HUDEP-2 (cell line): ENCODE results near the gene CACNA2D2.
"Not testable (repeated sequence)": the region's sequence is repeated elsewhere in the genome, so short reads cannot be mapped to it uniquely, and the experiment has no call there.

Experiments
- DNase-seq, 76 experiments: peaks; one replicate each; lab custom pipeline; 2025; ENCODE audit not compliant: unreplicated experiment in 76 of 76; lab: John Stamatoyannopoulos, UW

Gene CACNA2D2

DNA sequence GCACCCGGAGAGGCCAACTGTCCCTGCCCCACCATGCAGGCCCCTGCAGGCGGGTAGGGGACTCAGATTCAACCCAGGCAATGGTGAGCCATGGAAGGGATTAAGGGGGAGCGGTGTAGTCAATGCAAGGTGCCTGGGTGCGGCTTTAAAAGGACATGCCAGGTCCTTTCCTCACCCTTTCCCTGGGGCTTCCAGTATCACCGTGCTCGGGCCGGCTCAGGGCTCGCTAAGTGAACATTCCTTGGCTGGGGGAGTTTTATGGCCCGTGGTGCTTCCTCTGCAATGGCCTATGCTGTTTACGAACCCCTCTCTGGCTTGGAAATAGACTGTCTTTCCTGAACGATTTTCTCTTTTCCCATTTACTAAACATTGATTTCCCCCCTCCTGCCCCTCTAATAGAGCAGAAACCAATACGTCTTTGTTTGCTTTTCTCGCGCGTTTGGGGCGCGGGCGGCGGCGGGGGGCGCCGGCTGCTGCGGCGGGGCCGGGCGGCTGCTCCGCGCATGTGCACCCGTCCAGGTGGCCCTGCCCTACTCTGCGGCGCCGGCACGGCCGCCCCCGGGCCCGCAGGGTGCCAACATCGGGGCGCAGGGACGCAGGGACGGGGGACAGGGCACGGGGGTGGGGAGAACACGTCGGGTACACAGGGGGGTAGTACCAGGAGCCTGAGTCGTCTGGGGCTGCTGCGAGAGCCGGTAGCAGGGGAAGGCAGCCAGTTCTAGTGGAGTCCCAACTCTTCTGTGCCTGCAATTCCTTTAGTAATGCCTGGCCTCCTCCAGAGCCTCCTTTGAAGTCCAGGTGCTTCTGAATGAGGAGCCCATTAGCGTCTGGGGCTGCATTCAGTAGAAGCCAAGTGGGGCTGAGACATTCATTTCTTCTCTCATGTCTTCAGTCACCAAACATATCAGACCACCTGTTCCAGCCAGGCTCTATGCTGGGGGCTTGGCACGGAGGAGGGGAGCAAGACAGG lies 26.9 kb upstream of the CACNA2D2 start:
- no peak for DNase-seq

GRCh38 chr3:50525987-50526386 lies 22.6 kb upstream of the CACNA2D2 start:
- peak in 68 of 76 experiments; percentile 15 to 81 (median 64) for DNase-seq

DNA sequence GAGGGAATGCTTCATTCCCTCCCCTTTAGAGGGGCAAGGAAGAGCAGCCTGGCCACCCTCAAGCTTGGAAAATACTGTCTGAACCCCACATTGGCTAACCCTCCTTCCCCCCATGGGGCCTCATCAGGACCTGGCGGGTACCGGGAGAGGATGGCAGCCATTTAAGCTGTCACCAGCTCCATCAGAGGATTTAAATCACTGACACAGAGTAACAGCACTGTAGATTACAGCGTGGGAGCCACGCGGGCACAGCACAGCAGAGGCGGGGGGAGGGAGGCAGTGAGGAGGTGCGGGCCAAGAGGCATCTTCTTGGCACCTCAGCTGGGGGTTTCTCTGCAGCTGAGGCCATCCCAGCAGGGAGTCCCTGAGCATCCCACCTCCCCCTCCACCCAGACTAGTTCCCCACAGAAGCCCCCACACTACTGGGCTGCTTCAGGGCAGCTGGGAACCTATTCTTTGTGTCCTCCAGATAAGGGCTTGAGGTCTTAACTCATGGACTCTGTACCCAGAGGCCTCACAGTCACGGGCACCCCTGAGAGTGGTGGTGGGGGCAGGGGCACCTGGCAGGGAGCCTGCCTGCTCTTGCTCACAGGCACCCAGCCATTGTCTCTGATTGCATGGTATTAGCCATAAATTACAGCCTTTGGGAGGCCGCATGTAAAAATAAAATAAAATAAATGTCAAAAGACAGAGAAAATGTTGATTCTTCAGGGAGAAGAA lies 21.9 kb upstream of the CACNA2D2 start:
- DNase-seq = no peak

- DNase-seq = no peak
These were observed 21.3 kb upstream of the CACNA2D2 start for GRCh38 chr3:50524746-50525145.

DNA sequence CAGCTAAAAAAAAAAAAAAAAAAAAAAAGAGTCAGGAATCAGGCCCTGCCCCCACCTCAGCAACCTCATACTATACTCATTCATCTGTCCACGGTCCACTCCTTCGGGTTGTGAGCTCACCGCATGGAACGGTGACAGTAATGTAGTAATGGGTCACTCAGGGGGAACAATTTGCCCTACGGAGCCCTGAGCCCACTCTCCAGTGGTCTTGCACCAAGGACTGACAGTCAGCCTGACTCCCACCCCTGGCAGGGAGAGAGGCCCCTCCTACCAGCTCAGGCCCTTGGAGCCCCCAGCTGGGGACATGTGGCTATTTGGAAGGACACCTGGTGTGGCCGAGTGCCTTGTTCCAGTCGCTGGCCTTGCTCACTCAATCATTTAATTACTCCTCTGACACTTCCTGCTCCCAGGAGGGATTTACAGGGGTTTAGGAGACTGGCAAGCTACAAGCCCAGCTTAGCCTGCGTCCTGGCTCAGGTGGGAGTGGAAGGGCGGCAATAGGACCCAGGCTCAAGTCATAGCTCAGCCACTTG lies 19.9 kb upstream of the CACNA2D2 start:
- DNase-seq = no peak

- DNase-seq = no peak
These were observed 18.1 kb upstream of the CACNA2D2 start for GRCh38 chr3:50521572-50521971.

DNA sequence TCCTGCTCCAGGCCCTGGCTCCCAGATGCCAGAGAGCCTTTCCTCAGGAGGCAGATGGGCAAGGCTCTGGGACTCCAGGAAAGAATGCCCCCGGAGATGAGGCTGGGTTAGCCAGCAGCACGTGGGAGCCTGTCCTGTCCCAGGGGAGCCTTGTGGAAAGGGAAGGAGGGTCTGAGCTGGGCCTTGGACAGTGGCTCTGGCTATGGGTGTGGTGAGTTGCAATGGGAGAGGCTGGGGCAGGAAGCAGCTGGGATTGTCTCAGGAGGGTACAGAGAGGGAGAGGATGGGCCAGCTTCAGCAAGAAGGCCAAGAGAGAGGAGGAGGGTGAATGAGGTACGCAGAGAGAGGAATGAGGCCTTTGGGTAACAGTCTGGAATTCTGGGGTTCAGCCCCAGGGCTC lies 17.4 kb upstream of the CACNA2D2 start:
- DNase-seq = no peak

- peak in 65 of 76 experiments; percentile 2 to 77 (median 52) for DNase-seq
These were observed 16.1 kb upstream of the CACNA2D2 start for GRCh38 chr3:50519471-50520089.

DNA sequence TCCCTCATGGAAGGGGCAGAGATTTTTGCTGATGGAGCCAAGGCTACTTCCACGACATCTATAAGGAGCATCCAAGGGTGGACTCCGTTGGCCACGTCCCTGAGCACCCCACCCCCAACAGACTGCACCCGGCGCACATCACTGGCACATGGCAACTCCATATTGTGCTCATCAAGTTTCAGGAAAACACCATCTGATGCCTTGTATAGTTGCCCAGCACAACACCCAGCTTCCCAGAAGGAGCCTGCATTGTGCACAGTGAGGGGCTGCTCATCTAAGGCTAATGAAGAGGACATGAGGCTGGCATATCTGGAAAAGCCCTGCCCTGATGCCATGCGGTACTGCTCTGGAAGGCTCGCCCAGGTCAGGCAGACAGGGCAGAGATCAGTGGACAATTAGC lies 15.0 kb upstream of the CACNA2D2 start:
- DNase-seq = no peak

DNA sequence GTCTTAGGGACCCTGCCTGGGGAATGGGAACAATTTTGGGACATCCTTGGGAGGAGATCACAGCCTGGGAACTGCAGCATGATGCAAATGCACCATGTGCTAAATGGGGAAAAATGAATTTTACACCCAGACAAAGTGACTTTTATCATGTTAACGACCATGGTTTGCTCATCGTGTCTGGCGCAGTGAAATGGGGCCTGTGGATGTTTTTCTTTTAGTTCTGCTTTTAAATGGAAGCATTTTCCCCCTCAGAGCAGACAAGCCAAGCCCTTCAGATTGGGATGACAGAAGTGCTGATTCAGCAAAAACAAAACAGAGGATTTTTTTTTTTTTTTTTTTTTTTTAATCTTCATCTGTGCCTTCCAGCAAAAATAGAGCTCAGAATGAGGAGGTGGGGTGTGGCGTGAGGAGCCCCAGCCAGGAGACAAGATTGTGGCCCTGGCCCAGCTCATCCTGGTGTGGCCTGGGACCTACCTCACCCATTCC lies 14.3 kb upstream of the CACNA2D2 start:
- no peak for DNase-seq

- DNase-seq = no peak
These were observed 13.0 kb upstream of the CACNA2D2 start for GRCh38 chr3:50516440-50516871.

- DNase-seq = no peak
These were observed 12.4 kb upstream of the CACNA2D2 start for GRCh38 chr3:50515565-50516439.

- not testable (repeated sequence) for DNase-seq
These were observed 9.5 kb upstream of the CACNA2D2 start for GRCh38 chr3:50512908-50513307.

GRCh38 chr3:50512131-50512530 lies 8.7 kb upstream of the CACNA2D2 start:
- no peak for DNase-seq

DNA sequence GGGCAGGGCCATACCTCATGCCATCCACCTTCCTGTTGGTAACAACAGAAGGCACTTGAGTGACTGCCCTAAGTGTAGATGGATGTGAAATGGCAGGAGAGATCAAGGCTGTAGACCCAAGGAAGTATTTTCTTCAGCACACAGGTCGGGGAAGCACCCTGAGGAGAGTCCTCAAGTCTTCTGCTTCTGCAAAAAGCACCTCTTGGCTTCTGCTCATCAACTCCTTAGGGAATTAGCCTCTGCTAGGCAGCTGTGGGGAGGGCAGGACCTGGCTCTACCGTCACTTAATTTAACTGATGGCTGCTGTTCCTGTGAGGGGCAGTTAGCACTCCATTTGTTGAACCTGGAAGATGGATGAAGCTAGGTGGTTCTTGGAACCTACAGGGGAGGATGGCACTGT lies 6.9 kb upstream of the CACNA2D2 start:
- DNase-seq = no peak

DNA sequence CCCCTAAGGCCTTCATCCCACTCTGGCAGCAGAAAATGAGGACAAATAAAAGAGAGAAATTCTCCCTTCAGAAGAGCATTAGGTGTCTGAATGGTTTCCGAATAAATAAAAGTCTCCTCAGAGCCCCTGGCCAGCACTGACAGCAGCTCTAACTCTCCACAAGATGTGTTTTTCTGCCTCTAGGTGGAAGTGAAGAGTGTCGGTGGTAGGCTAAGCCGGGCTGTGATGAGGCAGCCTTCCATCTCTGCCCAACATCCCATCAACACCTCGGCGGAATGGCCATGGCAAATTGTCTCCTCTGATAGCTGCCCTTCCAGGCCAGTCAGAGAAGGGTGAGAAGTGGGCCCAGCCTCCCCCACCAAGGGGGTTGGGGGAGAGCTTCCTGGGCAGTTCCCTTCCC lies 6.3 kb upstream of the CACNA2D2 start:
- no peak for DNase-seq

GRCh38 chr3:50508821-50509220 lies 5.4 kb upstream of the CACNA2D2 start:
- no peak for DNase-seq

GRCh38 chr3:50506169-50506568 lies 2.7 kb upstream of the CACNA2D2 start:
- no peak for DNase-seq

DNA sequence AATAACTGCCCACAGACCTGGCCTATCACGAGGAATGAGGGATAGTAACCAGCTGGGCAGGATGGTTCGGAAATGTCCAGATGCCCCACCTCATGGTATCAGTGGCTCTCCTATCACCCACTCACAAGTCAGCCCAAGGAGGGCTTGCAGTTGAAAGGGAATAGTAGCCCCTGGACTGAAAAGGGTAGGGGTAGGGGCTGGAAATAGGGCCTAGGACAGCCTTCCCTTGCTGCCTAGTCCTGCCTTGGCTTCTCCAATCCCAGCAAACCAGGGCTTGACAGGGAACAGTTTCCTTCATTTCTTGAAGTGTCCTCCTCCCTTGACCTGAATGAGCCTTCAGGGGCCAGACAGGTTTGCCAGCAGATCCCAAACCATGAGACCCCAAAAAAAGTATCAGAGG lies 1.2 kb upstream of the CACNA2D2 start:
- no peak for DNase-seq
